NOMO-1 treated with DMSO at 0.1 percent for 48 hours (cell line): ENCODE measurements around the gene VEZF1.
A peak's percentile ranks its signal among the peaks of the same experiment; 100 is the strongest.

Experiments used
- DNase-seq: peaks from one replicate; lab custom pipeline; 2025; ENCODE audit not compliant: unreplicated experiment; lab: John Stamatoyannopoulos, UW

Gene VEZF1

DNA sequence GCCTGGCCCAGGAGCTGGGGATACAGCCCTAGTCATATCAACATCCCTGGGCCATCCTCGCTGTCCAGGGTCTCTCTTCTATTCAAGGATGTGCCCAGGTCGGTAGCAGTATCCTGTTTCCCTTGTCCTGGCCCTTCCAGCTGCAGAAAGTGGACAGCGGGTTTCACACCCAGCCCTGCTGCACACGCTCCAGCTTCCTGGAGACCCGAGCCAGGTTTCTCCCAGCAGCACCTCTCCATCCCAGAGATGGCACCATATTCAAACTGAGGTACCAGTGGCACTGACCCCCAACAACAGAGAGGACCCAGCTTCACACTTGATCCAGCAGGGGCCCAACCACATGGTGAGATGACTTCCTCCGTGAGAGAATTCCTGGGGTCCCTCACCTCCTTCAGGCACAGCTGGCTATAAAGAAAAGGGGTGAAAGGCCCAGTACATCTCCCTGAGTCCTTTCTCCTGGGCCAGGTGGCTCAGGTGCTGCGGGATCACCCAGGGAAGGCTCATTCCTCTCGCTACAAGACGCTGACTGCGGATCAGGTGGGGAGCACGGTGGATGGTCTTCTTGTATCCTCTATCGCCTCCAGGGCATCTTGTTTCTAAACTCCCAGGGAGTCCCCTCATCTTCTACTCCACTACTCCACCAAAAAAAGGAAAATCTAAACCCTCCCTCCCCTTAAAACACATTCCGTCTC is 34.2 kb downstream of the VEZF1 start:
- no peak for DNase-seq

DNA sequence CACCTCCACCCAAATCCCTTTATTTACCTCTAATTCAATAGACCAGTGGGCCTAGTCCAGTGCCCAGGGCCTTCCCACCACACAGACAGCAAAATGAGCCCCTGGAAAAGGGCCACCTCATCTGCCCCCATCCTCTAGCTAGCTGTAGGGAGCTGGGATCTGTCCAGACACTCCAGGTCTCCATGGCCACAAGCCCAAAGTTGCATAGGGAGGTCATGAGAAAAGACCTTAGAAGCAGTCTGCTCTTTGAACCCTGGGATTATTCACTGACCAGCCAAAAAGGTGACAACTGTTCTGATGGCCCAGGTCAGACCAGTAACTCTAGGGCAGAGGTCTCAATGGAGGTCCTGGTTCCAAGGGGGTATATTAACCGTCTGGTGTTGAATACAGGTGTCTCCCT is 34.8 kb downstream of the VEZF1 start:
- DNase-seq, result no peak

GRCh38 chr17:57949649-57950048 is 38.4 kb downstream of the VEZF1 start:
- peak; percentile 9 for DNase-seq

DNA sequence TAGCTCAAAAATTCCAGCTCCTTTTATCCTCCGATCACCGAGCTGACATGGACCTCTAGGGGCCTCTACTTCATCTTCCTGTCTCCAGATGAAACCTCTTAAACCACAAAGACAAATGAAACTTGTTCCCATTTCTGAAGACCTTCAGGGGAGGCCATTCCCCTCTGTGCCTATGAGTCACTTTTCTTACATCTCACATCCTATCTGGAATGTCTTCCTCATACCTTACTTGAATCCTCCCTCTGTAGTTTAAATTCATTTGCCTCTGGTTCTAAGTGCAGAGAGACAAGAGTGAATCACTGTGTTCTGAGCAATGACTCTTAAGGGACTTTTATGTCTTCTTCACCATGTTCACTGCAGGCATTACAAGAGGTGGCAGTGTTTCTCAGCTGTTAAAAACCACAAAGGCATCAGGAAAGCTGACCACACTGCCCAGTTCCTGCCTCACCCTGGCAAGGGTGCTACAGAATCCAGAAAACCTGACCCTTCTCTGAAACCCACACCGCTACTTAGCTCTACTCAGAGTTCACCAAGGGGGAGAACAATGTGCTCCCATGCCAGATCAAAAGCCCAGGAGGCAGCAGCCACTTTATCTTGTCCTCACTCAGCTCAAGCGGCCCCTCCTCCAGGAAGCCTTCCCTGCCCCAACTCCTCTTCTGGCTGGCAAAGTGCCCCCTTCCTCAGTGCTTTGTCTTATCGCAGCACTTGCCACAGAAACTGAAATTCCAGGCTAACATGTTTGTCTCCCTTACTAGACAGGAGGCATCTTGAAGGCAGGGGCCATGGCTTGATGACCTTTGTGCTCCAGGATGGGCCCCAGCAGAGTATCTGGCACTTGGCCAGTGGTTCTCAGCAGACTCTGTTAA is 39.3 kb downstream of the VEZF1 start:
- DNase-seq, result peak; percentile 57

GRCh38 chr17:57948169-57948554 is 39.9 kb downstream of the VEZF1 start:
- DNase-seq, result no peak

- no peak for DNase-seq
Observed at GRCh38 chr17:57947369-57947768, 40.7 kb downstream of the VEZF1 start.

DNA sequence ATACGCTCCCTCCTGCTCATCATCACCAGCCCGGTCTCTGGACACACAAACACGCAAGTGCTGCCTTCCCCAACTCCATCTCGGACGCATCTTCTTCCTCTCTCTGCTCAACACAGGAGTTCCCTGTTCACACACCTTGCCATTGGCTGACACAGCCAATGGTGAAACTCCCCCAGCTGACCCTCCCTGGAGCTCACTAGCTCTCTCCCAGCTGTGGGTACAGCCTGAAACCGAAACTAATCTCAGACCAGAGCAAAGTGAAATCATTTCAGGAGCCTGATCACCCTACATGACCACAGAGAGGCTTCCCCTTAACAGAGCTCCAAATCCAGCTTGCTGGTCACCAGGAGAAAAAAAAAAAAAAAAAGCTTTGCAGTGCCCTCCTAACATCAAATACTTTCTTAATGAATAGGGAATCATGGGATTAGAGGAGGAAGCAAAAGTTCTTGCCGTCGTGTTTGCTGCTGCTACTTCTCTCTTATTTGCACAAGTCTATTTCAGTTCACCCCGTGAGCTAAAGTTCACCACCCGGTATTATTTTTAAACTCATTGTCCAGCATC is 41.2 kb downstream of the VEZF1 start:
- peak; percentile 95 for DNase-seq

DNA sequence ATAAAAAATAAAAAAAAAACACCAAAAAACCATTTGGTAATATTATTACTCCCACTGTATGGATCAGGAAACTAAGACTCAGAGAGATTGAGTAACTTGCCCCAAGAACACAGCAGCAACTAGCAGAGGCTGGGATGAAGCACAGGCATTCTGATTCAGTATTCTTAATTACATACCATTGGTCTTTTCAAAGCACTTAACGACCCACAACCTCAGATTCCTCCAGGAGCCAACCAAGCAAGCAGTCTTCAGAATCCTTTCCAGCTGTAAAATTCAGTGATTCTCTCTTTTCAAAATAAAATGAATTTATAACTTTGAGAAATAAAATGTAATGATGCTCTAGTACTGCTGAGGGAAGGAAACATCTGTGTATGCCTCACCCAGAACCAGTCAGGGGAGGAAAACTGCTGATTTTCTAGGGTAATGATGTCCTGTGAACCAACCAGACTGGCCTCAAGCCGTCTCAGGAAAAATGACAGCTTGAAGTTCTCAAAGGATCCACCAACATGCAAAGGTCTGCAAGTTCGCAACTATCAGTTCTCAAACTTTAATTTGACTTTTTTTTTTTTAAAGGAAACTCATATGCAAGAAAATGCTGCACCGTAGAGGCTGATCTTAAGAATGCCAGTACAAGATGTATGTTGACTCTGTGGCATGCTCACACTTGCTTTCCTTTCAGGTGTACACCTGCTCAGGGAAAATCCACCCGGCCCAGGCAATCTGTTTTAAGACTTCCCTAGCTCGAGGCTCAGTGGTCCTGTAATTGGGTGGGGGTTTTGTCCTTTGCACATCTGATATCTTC is 41.9 kb downstream of the VEZF1 start:
- DNase-seq, result no peak

- no peak for DNase-seq
Observed at GRCh38 chr17:57944908-57945307, 43.1 kb downstream of the VEZF1 start.

GRCh38 chr17:57943645-57944044 is 44.4 kb downstream of the VEZF1 start:
- no peak for DNase-seq

DNA sequence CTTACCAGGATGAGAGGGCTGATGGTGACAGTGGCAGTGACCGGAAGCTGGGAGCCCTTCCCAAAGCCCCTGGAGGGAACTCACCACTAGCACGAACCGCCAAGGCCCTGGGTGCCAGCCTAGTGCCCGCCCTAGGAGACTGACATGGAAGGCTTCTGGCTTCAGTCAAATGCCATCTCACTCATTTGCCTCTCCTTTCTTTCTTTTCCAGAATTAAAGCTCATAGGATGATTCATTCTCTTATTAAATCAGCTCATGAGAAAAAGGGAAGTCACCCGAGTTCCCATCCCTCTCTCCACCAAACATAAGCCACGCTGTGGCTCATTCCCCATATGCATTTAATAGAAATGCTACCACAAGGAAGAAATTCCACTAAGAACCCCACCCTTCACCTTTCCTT is 44.9 kb downstream of the VEZF1 start:
- DNase-seq, result peak; percentile 41

DNA sequence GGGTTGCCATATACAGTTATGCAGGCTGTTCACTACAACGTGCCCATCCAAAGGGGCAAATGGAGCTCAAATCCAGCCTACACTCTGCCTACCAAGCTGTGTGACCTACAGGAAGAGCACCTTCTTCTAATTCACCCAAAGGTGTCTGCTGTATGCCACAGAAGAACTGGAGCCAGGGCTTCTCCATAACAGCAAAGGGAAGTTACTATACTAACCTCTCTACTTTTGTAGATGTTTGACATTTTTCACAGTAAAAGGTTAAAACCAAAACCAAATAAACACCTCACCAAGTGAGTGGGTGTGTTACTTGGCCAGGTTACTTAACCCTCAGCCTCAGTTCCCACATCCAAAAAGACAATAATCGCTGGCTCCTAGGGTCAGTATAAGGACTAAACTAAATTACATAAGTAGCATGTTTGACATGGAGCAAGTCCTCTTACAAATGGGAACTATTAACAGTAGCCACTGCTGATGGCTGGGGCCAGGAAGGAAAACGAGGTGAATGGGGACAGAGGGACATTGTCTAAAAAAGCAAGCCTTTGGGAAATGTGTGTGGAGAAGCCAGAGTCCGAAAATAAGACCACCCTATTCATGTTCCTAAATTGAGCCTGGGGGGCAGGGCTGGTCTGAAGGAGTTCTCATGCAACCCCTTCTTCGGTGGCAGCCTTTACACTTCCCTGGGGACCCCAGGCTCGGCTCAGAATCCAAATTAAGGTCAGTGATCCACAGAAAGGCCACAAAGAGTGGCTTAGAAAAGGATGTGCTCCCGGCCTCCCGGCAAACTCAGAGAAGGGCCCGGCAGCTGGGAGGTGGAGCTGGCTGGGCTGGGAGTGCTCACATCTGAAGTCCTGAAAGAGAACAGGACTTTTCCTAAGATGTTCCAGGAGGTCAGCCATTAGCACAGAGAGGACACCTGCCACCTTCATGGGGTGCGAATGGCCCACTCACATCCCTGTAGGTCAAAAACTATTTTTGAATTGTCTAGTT is 46.4 kb downstream of the VEZF1 start:
- no peak for DNase-seq

DNA sequence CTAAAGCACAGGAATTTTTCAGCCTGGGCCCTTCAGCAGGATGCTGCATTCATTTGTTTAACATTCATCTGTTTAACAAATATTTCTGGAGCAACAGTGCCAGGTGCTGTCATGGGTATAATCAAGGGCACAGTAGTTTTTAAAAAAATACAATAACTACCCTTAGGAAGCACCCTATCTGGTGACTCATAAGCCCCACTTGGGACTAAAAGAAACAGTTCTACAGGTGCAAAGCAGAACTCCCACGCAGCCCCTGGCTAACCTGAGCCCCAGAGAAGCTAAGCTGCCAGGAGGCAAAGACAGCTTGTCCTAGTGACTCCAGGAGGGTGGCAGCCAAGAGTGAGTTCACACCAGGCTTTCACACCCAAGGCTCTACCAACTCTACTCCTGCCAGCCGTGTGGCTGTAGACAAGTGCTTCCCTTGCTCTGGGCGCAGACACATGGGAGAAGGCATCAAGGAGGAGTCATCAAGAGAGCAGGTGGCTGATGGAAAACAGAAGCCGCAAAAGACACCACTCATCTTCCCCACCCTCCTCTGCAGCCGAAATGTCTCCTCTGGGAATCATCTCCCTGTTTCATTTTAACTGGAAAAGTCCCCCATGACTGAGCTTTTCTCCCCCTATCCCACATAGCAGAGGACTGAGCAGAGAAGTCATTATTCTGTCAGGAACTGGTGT is 47.3 kb downstream of the VEZF1 start:
- DNase-seq, result no peak

- no peak for DNase-seq
Observed at GRCh38 chr17:57940231-57940630, 47.8 kb downstream of the VEZF1 start.

DNA sequence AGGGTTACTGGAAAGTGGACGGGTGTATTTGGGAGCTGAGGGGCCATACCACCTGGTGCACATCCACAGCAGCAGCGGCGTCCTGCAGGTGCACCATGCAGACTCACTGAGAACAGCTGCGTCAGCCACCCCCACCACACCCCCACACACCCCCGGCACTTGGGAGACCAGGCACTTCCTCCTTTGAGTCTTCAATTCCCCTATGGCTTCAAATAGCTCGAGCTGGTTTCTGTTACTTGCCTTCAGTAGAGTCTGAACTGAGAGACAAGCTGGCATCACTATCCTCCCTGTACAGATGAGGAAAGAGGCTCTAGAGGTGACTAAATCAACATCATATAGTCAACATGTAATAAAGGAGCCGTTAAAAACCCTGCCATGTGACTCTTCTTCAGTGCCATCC is 48.3 kb downstream of the VEZF1 start:
- DNase-seq, result peak; percentile 87

DNA sequence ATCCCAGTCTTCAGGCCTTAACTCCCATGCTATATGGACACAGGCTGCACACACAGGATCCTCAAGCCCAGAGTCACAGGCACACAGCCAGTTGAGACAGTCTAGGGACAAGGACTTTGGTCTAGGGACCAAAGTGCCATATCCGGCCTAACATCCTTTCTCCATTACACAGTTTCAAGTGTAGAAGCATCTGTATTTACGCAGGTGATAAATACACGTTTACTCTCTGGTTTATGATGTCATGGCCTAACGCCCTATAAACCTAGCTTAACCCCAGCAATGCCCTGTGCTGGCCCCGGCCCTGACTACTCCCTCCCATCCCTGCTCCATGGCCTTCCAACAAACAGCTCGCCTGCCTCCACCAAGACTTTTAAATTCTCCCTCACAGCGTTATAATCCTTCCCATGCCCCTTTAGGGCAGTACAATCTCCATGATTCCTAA is 50.0 kb downstream of the VEZF1 start:
- no peak for DNase-seq

- no peak for DNase-seq
Observed at GRCh38 chr17:57937492-57937891, 50.6 kb downstream of the VEZF1 start.

GRCh38 chr17:57935833-57936807 is 51.9 kb downstream of the VEZF1 start:
- DNase-seq, result peak; percentile 53
